AG10803 (cell line): Measurements from ENCODE around the gene CTSD.

ENCODE experiments used
- DNase-seq: peaks from one replicate; pipeline ENCODE4 v3.0.0; 2010; ENCODE audit warnings: low read depth
- H3K4me3 ChIP-seq: 2 replicates; pipeline ENCODE4 v1.5.1; 2011; ENCODE audit warnings: mild to moderate bottlenecking, low read length, control low read depth
- CTCF ChIP-seq: conservative IDR thresholded peaks from 2 replicates; pipeline ENCODE4 v1.5.1; 2011; ENCODE audit warnings: mild to moderate bottlenecking, low read length, control low read depth, inconsistent platforms

The CTSD gene

DNA sequence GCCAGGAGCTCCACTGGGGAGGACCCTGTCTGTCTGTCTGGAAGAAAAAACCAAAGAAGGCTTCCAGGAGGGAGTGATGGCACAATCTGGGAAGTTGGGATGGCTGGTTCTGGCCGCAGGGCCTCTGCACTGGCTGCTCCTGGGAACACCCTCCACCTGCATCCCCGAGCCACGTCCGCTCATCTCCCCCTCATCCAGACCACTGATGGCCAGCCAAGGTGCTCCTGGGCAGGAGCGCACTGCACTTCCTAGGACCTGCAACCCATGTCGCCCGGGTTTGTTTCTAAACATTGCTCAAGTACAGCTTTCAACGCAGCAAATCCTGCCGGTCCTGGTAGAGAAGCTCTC is 8.4 kb downstream of the CTSD start:
- no peak for TF ChIP-seq CTCF
- no peak overlapping the region for H3K4me3 ChIP-seq
- DNase-seq: no peak

DNA sequence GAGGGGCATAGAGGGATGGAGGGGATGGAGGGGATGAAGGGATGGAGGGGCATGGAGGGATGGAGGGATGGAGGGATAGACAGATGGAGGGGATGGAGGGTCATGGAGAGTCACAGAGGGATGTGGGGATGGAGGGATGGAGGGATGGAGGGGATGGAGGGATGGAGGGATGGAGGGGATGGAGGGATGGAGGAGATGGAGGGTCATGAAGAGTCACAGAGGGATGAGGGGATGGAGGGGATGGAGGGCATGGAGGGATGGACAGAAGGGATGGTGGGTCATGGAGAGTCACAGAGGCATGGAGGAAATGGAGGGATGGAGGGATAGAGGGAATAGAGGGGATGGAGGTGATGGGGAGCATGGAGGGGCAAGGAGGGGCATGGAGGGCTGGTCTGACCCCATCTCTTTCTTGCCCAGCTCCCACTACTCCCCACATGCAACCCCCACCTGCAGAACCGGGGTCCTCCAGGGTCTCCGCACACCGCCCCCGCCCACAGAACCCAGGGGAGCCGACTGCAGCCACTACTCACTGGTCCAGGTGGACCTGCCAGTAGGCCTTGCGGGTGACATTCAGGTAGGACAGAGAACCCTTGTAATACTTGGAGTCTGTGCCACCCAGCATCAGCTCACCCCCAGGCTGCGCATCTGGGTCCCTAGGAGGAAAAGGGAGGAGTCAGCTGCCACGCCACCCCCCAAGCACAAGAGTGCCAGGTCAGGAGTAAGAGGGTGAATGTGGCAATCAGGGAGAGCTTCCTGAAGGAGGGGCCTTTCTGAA is 9.2 kb downstream of the CTSD start:
- DNase-seq: no peak
- H3K4me3 ChIP-seq: no peak overlapping the region
- TF ChIP-seq CTCF: no peak

DNA sequence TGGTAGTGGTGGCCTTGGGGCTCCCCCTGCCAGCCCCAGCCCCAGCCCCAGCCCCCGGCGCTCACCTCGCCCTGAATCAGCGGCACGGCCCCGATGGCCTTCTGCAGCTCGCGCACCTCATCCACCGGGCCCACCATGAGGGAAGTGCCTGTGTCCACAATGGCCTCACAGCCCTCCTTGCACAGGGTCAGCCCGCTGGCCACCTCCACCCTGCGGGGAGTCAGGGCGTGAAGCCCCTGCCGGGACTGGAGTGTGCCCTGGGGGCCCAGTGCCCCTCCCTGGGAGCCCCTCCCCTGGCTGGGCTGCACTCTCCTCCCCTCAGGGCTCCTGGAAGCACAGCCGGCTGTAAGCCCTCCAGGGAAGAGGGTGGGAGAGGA is 9.8 kb downstream of the CTSD start:
- H3K4me3 ChIP-seq: no peak overlapping the region
- no peak for TF ChIP-seq CTCF
- DNase-seq: no peak

- no peak overlapping the region for H3K4me3 ChIP-seq
- no peak for DNase-seq
- TF ChIP-seq CTCF: no peak
These were observed 10.3 kb downstream of the CTSD start for GRCh38 chr11:1753229-1753928.

- no peak for DNase-seq
- no peak for TF ChIP-seq CTCF
- H3K4me3 ChIP-seq: no peak overlapping the region
These were observed 10.9 kb downstream of the CTSD start for GRCh38 chr11:1752907-1753228.

DNA sequence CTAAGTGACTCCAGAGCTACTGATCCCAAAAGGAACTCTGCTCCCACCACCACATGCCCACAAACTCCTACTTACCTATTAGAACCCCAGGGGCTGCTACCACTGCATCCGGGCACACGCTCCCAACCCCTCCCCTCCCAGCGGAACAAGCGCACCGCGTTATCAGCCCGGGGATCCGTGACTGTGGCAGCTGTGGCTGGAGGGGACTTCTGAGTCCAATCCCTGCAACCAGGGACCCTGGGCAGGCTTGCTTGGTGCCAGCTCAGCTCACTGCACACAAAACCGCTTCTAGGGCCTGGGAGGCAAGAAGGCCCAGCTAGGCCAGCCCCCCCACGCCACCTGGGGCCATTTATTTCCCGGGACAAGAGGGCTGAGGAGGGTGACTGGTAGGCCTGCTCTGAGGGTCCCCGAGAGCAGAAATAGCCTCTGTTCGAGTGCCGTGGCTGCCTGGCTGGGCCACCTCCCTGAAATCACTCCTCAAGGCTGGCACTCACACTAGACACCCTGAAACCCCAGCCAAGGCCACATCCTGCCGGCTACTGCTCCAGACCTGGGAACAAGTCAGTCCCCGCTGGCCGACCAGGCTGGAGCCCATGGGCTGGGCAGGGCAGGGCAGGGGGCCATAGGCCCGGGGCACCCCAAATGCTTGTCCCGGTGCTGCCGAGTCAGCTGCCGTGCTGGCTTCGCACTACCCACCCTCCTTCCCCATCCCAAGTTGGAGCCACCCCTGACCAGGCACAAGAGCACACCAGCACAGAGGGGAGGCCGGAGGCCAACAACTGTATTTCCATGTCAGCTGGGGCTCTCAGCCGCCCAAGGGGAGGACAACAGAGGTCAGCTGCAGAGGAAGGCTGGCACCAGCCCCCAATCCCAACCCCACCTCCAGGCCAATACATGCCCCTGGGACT is 11.5 kb downstream of the CTSD start:
- TF ChIP-seq CTCF: no peak
- DNase-seq: no peak
- H3K4me3 ChIP-seq: no peak overlapping the region
